HG02588 (cell line): ENCODE measurements around the gene MAG.

Experiments
- ATAC-seq: cut with Tn5 transposase; IDR thresholded peaks from one replicate; pipeline ENCODE4 v1.9.1; 2021; ENCODE audit warnings: mild to moderate bottlenecking, moderate library complexity; ENCODE audit not compliant: unreplicated experiment

MAG gene

GRCh38 chr19:35264268-35265125, 27.5 kb upstream of the MAG start:
- ATAC-seq, result no peak

GRCh38 chr19:35265126-35265899, 26.6 kb upstream of the MAG start:
- no peak for ATAC-seq

GRCh38 chr19:35265900-35266519, 26.0 kb upstream of the MAG start:
- no peak for ATAC-seq

GRCh38 chr19:35266520-35267352, 25.2 kb upstream of the MAG start:
- no peak for ATAC-seq

GRCh38 chr19:35267353-35267817, 24.6 kb upstream of the MAG start:
- ATAC-seq, result no peak

GRCh38 chr19:35267818-35268535, 24.0 kb upstream of the MAG start:
- ATAC-seq, result peak; percentile 50

- peak; percentile 21 for ATAC-seq
These were observed 23.2 kb upstream of the MAG start, which contains the start of gene USF2 for GRCh38 chr19:35268536-35269437. TSS of gene USF2 (plus strand) at chr19:35268962. CDS start at chr19:35269102, 140 bp downstream.

- peak; percentile 49 for ATAC-seq
These were observed 22.4 kb upstream of the MAG start for GRCh38 chr19:35269438-35270117.

GRCh38 chr19:35270381-35270811, 21.6 kb upstream of the MAG start:
- ATAC-seq, result no peak

- ATAC-seq, result no peak
These were observed 20.4 kb upstream of the MAG start for GRCh38 chr19:35271546-35271945.

GRCh38 chr19:35272122-35272719, 19.7 kb upstream of the MAG start:
- ATAC-seq, result no peak

GRCh38 chr19:35272954-35273649, 18.9 kb upstream of the MAG start:
- no peak for ATAC-seq

- ATAC-seq, result no peak
These were observed 18.2 kb upstream of the MAG start for GRCh38 chr19:35273686-35274259.

- no peak for ATAC-seq
These were observed 17.6 kb upstream of the MAG start for GRCh38 chr19:35274323-35274722.

GRCh38 chr19:35276706-35277281, 15.2 kb upstream of the MAG start:
- no peak for ATAC-seq

GRCh38 chr19:35278578-35279284, 13.2 kb upstream of the MAG start:
- no peak for ATAC-seq
